Mesendoderm (in vitro differentiated cells): Measurements from ENCODE around the gene CLEC11A.
A peak's percentile ranks its signal among the peaks of the same experiment; 100 is the strongest.
"Not testable (repeated sequence)": the region's sequence is repeated elsewhere in the genome, so short reads cannot be mapped to it uniquely, and the experiment has no call there.

ENCODE experiments used
- DNase-seq: peaks from one replicate; pipeline ENCODE4 v3.0.0; 2013
- H2AK5ac ChIP-seq: 2 replicates; pipeline ENCODE4 v1.6.1; 2013; ENCODE audit warnings: low read length, inconsistent platforms
- H2BK120ac ChIP-seq: 2 replicates; pipeline ENCODE4 v1.6.1; 2013; ENCODE audit warnings: low read depth, mild to moderate bottlenecking, low read length, moderate library complexity, mixed read lengths
- H2BK15ac ChIP-seq: replicated peaks from 2 replicates; pipeline ENCODE4 v1.6.1; 2013; ENCODE audit warnings: low read depth, mild to moderate bottlenecking, moderate library complexity
- H2BK5ac ChIP-seq: 2 replicates; pipeline ENCODE4 v1.6.1; 2013; ENCODE audit warnings: low read length, inconsistent platforms
- H3K18ac ChIP-seq: 2 replicates; pipeline ENCODE4 v1.6.1; 2013; ENCODE audit warnings: mild to moderate bottlenecking, low read length, mixed read lengths
- H3K23ac ChIP-seq: one replicate; pipeline ENCODE4 v1.6.1; 2013; ENCODE audit warnings: low read length
- H3K27ac ChIP-seq: 2 replicates; pipeline ENCODE4 v1.5.1; 2013; ENCODE audit warnings: low read depth, mild to moderate bottlenecking, inconsistent platforms, low read length, moderate library complexity
- H3K27me3 ChIP-seq: 2 replicates; pipeline ENCODE4 v1.6.1; 2013; ENCODE audit warnings: low read length, control low read depth, mild to moderate bottlenecking, inconsistent platforms; ENCODE audit not compliant: insufficient read depth, poor library complexity
- H3K36me3 ChIP-seq: 2 replicates; pipeline ENCODE4 v1.6.1; 2013; ENCODE audit warnings: low read length, inconsistent platforms; ENCODE audit not compliant: control insufficient read depth, insufficient read depth
- H3K4ac ChIP-seq: one replicate; pipeline ENCODE4 v1.6.1; 2013; ENCODE audit warnings: low read depth, mild to moderate bottlenecking, low read length, moderate library complexity
- H3K4me1 ChIP-seq: 2 replicates; pipeline ENCODE4 v1.6.1; 2013; ENCODE audit warnings: low read depth, low read length, inconsistent platforms; ENCODE audit not compliant: control insufficient read depth
- H3K4me2 ChIP-seq: 2 replicates; pipeline ENCODE4 v1.6.1; 2013; ENCODE audit warnings: low read length
- H3K4me3 ChIP-seq: 2 replicates; pipeline ENCODE4 v1.5.1; 2013; ENCODE audit warnings: mild to moderate bottlenecking, low read length
- H3K56ac ChIP-seq: one replicate; pipeline ENCODE4 v1.6.1; 2013; ENCODE audit warnings: low read length
- H3K79me1 ChIP-seq: 2 replicates; pipeline ENCODE4 v1.6.1; 2013; ENCODE audit warnings: low read length, inconsistent platforms
- H3K79me2 ChIP-seq: 2 replicates; pipeline ENCODE4 v1.6.1; 2013; ENCODE audit warnings: mild to moderate bottlenecking, low read length; ENCODE audit not compliant: control insufficient read depth, insufficient read depth
- H3K9ac ChIP-seq: 2 replicates; pipeline ENCODE4 v1.6.1; 2013; ENCODE audit warnings: low read length, inconsistent platforms
- H4K5ac ChIP-seq: one replicate; pipeline ENCODE4 v1.6.1; 2013; ENCODE audit warnings: low read length
- H4K8ac ChIP-seq: one replicate; pipeline ENCODE4 v1.6.1; 2013; ENCODE audit warnings: low read depth, mild to moderate bottlenecking, control low read depth, low read length, moderate library complexity
- WGBS: extraction: QIAGEN DNeasy Blood & Tissue Kit; methylation state at CpG from one replicate; pipeline ENCODE4 v1.1.7; 2013; ENCODE audit warnings: low lambda C conversion rate, missing lambda C conversion rate; ENCODE audit not compliant: insufficient coverage; ENCODE audit errors: extremely low coverage; 5-methylcytosine and 5-hydroxymethylcytosine counted together

CLEC11A gene

DNA sequence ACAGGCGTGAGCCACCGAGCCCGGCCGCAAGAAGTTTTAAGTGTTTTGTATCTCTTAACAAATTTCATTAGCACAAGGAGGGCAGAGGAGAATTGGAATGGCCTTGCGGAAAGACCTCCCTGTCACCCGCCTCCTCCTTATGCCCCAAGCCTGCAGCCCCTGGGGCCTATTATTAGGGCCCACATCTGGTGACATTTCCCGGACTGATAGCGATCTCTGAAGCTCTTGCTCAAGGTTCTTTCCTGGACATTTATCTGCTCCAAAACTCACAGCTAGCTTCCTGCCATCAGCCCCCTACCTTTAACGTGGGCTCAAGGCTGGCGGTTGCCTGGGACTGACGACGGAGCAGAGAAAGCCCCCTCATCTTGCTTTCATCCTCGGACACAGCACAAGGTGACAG, 40.4 kb downstream of the CLEC11A start:
- H3K4ac ChIP-seq, H3K79me1 ChIP-seq, DNase-seq, H2BK120ac ChIP-seq, H3K36me3 ChIP-seq, H2BK5ac ChIP-seq, H3K27ac ChIP-seq, H4K8ac ChIP-seq, H4K5ac ChIP-seq, H3K4me2 ChIP-seq, H3K9ac ChIP-seq, H3K27me3 ChIP-seq, H2BK15ac ChIP-seq, H3K79me2 ChIP-seq, H3K4me1 ChIP-seq, H3K56ac ChIP-seq, H3K23ac ChIP-seq, H3K4me3 ChIP-seq, H3K18ac ChIP-seq, H2AK5ac ChIP-seq: not testable (repeated sequence)
- no CpG with 5 or more reads among the region's 13 CpGs for WGBS

- H2BK120ac ChIP-seq, result no peak overlapping the region
- H3K79me1 ChIP-seq, result no peaks in the 10 kb centered on the region
- H4K8ac ChIP-seq, result no peak overlapping the region
- H3K23ac ChIP-seq, result no peak overlapping the region
- H3K4me2 ChIP-seq, result no peak overlapping the region
- no peak overlapping the region for H2BK5ac ChIP-seq
- H3K4ac ChIP-seq, result no peak overlapping the region
- DNase-seq, result no peak
- no peak overlapping the region for H2BK15ac ChIP-seq
- no peak overlapping the region for H2AK5ac ChIP-seq
- H3K36me3 ChIP-seq, result no peaks in the 10 kb centered on the region
- no peak overlapping the region for H3K56ac ChIP-seq
- WGBS, result no CpG with 5 or more reads among the region's 7 CpGs
- H3K27me3 ChIP-seq, result no peaks in the 10 kb centered on the region
- H3K27ac ChIP-seq, result no peak overlapping the region
- no peak overlapping the region for H3K18ac ChIP-seq
- H3K4me1 ChIP-seq, result no peaks in the 10 kb centered on the region
- H3K79me2 ChIP-seq, result no peaks in the 10 kb centered on the region
- no peak overlapping the region for H3K9ac ChIP-seq
- no peak overlapping the region for H3K4me3 ChIP-seq
- no peak overlapping the region for H4K5ac ChIP-seq
Measured at GRCh38 chr19:50764409-50764808, 41.2 kb downstream of the CLEC11A start.

DNA sequence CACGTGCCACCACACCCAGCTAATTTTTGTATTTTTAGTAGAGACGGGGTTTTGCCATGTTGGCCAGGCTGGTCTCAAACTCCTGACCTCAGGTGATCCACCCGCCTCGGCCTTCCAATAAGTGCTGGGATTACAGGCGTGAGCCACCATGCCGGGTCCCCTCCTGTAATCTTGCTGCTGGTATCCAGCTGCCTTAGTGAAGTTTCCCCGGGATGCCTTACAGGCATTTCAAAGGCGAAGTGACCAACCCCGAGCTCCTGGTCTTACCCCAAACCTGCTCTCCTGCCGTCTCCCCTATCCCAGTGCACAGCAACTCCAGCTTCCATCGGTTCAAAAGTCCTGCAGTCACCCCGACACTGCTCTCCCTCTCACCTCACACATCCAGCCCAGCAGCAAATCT, 43.6 kb downstream of the CLEC11A start:
- H3K79me1 ChIP-seq, H3K23ac ChIP-seq, DNase-seq, H2BK15ac ChIP-seq, H2BK120ac ChIP-seq, H3K9ac ChIP-seq, H3K56ac ChIP-seq, H3K4me2 ChIP-seq, H2AK5ac ChIP-seq, H3K18ac ChIP-seq, H3K79me2 ChIP-seq, H3K27ac ChIP-seq, H3K36me3 ChIP-seq, H3K27me3 ChIP-seq, H3K4ac ChIP-seq, H3K4me3 ChIP-seq, H4K5ac ChIP-seq, H2BK5ac ChIP-seq, H3K4me1 ChIP-seq, H4K8ac ChIP-seq: not testable (repeated sequence)
- WGBS, result no CpG with 5 or more reads among the region's 12 CpGs

DNA sequence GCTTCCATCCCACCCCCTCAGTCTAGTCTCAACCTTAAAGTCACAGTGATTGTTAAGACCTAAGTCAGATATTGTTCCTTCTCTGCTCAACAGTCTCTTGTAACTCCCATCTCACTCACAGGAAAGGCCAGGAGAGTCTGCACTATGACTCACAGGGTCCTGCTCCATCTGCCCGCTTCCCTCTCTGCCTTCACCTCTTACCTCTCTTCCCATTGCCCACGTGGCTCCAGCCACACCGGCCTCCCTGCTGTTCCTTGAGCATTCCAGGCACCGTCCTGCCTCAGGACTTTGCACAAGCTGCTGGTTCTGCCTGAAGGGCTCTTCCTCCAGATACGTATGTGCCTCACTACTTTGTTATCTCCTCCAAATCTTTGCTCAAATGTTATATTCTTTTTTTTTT, 44.1 kb downstream of the CLEC11A start:
- H3K27ac ChIP-seq, H3K18ac ChIP-seq, H3K79me1 ChIP-seq, H3K56ac ChIP-seq, H2BK5ac ChIP-seq, H3K9ac ChIP-seq, H4K8ac ChIP-seq, H4K5ac ChIP-seq, H3K27me3 ChIP-seq, H3K4ac ChIP-seq, H3K4me2 ChIP-seq, H3K4me3 ChIP-seq, H3K79me2 ChIP-seq, H3K4me1 ChIP-seq, H2BK15ac ChIP-seq, H3K36me3 ChIP-seq, H2AK5ac ChIP-seq, H2BK120ac ChIP-seq, H3K23ac ChIP-seq: not testable (repeated sequence)
- no CpG with 5 or more reads among the region's 5 CpGs for WGBS
- DNase-seq, result peak; percentile 55

GRCh38 chr19:50768277-50768676, 45.1 kb downstream of the CLEC11A start:
- Histone ChIP-seq H3K27me3 (no peaks in the 10 kb centered on the region), H2BK120ac (no peak overlapping the region), H3K4me1 (no peaks in the 10 kb centered on the region), H3K4ac (no peak overlapping the region), H2BK15ac (no peak overlapping the region), H3K9ac (no peak overlapping the region), H3K56ac (no peak overlapping the region), H3K4me2 (no peak overlapping the region), H2AK5ac (no peak overlapping the region), H4K5ac (no peak overlapping the region), H3K4me3 (no peak overlapping the region), H3K79me2 (no peaks in the 10 kb centered on the region), H3K79me1 (no peaks in the 10 kb centered on the region), H3K18ac (no peak overlapping the region), H3K36me3 (no peaks in the 10 kb centered on the region), H3K23ac (no peak overlapping the region), H3K27ac (no peak overlapping the region), H2BK5ac (no peak overlapping the region), H4K8ac (no peak overlapping the region)
- no peak for DNase-seq
- WGBS, result no CpG with 5 or more reads among the region's 5 CpGs

DNA sequence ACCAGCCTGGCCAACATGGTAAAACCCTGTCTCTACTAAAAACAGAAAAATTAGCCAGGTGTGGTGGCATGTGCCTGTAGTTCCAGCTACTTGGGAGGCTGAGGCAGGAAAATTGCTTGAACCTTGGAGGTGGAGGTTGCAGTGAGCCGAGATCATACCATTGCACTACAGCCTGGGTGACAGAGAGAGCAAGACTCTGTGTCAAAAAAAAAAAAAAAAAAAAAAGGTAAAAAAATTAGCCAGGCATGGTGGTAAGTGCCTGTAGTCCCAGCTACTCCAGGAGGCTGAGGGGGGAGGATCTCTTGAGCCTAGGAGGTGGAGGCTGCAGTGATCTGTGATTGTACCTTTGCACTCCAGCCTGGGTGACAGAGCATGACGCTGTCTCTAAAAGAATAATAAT, 47.0 kb downstream of the CLEC11A start, which contains the start of gene GPR32:
TSS of gene GPR32 (plus strand) at position 301 of the 400 bp plus-strand sequence. CDS start 137 bp downstream, outside the sequence.
- not testable (repeated sequence) for H2AK5ac ChIP-seq, H3K79me2 ChIP-seq, H4K5ac ChIP-seq, H2BK15ac ChIP-seq, H3K56ac ChIP-seq, H3K27ac ChIP-seq, H4K8ac ChIP-seq, H3K79me1 ChIP-seq, H3K4ac ChIP-seq, H3K9ac ChIP-seq, H3K27me3 ChIP-seq, H2BK5ac ChIP-seq, H3K18ac ChIP-seq, DNase-seq, H3K4me2 ChIP-seq, H3K4me1 ChIP-seq, H3K23ac ChIP-seq, H3K36me3 ChIP-seq, H3K4me3 ChIP-seq, H2BK120ac ChIP-seq
- no CpG with 5 or more reads among the region's 2 CpGs for WGBS
